Calu3 (cell line): ENCODE measurements around the gene S1PR1. TPM values are rescaled to one million over a fixed set of nuclear protein-coding genes. Genes with fewer than 3 reads are reported as not detected.
"Not testable (repeated sequence)": the region's sequence is repeated elsewhere in the genome, so short reads cannot be mapped to it uniquely, and the experiment has no call there.

ENCODE experiments used
- BruUV-seq: library from RNA; stranded (reverse); fragments of 400-500 nt; replicated peaks from 2 replicates; lab custom pipeline; 2021; lab: Mats Ljungman, UMichigan
- CTCF ChIA-PET: fragments of 300-600 bp; sonication (Branson Sonifier 250); formaldehyde crosslinking; loops from one replicate; lab custom pipeline; 2022; ENCODE audit warnings: antibody characterized with exemption; lab: Charles Lee
- DNase-seq: peaks from one replicate; pipeline ENCODE4 v3.0.0; 2022
- H3K27ac Mint-ChIP-seq: one replicate; pipeline ENCODE4 v1.8.0; 2022; ENCODE audit warnings: mixed read lengths; ENCODE audit not compliant: unreplicated experiment
- H3K27me3 Mint-ChIP-seq: one replicate; pipeline ENCODE4 v1.8.0; 2022; ENCODE audit warnings: mixed read lengths; ENCODE audit not compliant: unreplicated experiment
- H3K36me3 Mint-ChIP-seq: one replicate; pipeline ENCODE4 v1.8.0; 2022; ENCODE audit warnings: mild to moderate bottlenecking, moderate library complexity, mixed read lengths; ENCODE audit not compliant: insufficient read depth, unreplicated experiment
- H3K4me1 Mint-ChIP-seq: one replicate; pipeline ENCODE4 v1.8.0; 2022; ENCODE audit warnings: mild to moderate bottlenecking, low read depth, mixed read lengths; ENCODE audit not compliant: unreplicated experiment
- H3K4me3 Mint-ChIP-seq: one replicate; pipeline ENCODE4 v1.8.0; 2022; ENCODE audit warnings: mild to moderate bottlenecking, low read depth, moderate library complexity, mixed read lengths; ENCODE audit not compliant: unreplicated experiment
- H3K9me3 Mint-ChIP-seq: one replicate; pipeline ENCODE4 v1.8.0; 2022; ENCODE audit warnings: low read depth, mixed read lengths; ENCODE audit not compliant: unreplicated experiment
- intact Hi-C: fragments of 100-400 bp; cut with micrococcal nuclease; formaldehyde crosslinking; loops from one replicate; pipeline ENCODE4 v1.10.0; 2022; ENCODE audit not compliant: unreplicated experiment
- total RNA-seq: library from RNA; stranded (reverse); gene quantifications from 2 replicates; pipeline ENCODE4 v1.2.3, GENCODE V29; 2022
- TF ChIP-seq, protein P1 (sequence below): fragments of 200-600 bp; IDR thresholded peaks from one replicate; pipeline ENCODE4 v1.8.0; 2022; ENCODE audit warnings: antibody characterized with exemption; ENCODE audit not compliant: unreplicated experiment

Gene S1PR1
- total RNA-seq, 1 experiment from 2014 or later: not detected

DNA sequence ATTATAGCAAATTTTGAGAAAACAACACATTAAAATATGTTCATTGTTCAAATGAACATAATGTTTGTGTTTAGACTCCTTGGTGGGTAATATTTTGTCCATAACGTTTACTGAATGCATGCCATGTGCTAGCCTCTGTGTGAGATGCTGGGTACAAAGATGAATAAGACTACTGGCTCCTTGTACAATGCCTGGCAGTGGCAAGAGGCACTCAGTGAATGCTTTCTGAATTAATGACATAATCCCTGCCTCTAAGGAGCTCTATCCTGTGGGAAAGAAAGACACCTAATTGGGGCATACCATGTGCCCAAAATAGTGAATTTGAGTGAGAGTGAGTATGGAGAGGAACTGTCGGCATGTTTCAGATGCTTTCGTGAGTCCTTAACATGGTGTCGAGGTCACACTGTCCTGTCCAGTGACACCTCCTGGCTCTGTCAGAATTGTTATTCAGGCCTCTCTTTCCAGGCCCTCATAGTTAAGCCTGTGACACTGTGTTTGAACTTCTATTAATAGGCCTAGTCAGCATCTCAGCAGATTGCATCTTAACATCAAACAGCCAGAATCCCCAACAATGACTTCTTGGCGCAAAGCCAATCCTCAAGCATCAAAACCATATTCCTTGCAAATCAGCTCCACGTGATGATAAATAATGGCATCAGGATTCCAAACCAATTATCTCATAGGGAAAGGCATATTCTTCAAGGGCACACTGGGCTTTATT lies 32.8 kb upstream of the S1PR1 start:
- no peak for DNase-seq
- H3K36me3 Mint-ChIP-seq: no peaks in the 10 kb centered on the region
- CTCF ChIA-PET: no interaction called here

GRCh38 chr1:101205457-101205856 lies 31.4 kb upstream of the S1PR1 start:
- Mint-ChIP-seq H3K4me1 (no peaks in the 10 kb centered on the region), H3K4me3 (no peak overlapping the region), H3K27me3 (no peaks in the 10 kb centered on the region), H3K27ac (no peak overlapping the region), H3K36me3 (no peaks in the 10 kb centered on the region), H3K9me3 (no peaks in the 10 kb centered on the region)
- no TSS peak for BruUV-seq
- CTCF ChIA-PET: no interaction called here
- no peak for DNase-seq
- intact Hi-C loops: no loop called here
- TF ChIP-seq, protein P1, sequence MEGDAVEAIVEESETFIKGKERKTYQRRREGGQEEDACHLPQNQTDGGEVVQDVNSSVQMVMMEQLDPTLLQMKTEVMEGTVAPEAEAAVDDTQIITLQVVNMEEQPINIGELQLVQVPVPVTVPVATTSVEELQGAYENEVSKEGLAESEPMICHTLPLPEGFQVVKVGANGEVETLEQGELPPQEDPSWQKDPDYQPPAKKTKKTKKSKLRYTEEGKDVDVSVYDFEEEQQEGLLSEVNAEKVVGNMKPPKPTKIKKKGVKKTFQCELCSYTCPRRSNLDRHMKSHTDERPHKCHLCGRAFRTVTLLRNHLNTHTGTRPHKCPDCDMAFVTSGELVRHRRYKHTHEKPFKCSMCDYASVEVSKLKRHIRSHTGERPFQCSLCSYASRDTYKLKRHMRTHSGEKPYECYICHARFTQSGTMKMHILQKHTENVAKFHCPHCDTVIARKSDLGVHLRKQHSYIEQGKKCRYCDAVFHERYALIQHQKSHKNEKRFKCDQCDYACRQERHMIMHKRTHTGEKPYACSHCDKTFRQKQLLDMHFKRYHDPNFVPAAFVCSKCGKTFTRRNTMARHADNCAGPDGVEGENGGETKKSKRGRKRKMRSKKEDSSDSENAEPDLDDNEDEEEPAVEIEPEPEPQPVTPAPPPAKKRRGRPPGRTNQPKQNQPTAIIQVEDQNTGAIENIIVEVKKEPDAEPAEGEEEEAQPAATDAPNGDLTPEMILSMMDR: no peak

More for the DNA sequence above, 32.8 kb upstream of the S1PR1 start:
- BruUV-seq: no TSS peak
- no peak overlapping the region for H3K27ac Mint-ChIP-seq
- no peaks in the 10 kb centered on the region for H3K9me3 Mint-ChIP-seq
- H3K4me3 Mint-ChIP-seq: no peak overlapping the region
- intact Hi-C loops: no loop called here
- H3K4me1 Mint-ChIP-seq: no peaks in the 10 kb centered on the region
- no peaks in the 10 kb centered on the region for H3K27me3 Mint-ChIP-seq
- TF ChIP-seq, protein P1: no peak

DNA sequence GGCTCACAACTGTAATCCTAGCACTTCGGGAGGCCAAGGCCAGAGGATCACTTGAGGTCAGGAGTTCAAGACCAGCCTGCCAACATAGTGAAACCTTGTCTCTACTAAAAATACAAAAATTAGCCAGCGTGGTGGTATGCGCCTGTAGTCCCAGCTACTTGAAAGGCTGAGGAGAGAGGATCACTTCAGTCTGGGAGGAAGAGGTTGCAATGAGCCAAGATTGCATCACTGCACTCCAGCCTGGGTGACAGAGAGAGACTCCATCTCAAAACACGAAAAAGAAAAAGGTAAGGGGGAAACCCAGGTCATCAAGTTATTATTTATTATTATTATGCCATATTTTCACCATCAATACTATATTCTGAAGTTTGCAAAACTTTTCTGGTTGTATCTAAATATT lies 30.7 kb upstream of the S1PR1 start:
- H3K4me1 Mint-ChIP-seq, H3K4me3 Mint-ChIP-seq, intact Hi-C loops, CTCF ChIA-PET, BruUV-seq, H3K36me3 Mint-ChIP-seq, H3K9me3 Mint-ChIP-seq, DNase-seq, H3K27ac Mint-ChIP-seq, H3K27me3 Mint-ChIP-seq: not testable (repeated sequence)

GRCh38 chr1:101207271-101207670 lies 29.5 kb upstream of the S1PR1 start:
- H3K27me3 Mint-ChIP-seq, CTCF ChIA-PET, H3K4me3 Mint-ChIP-seq, DNase-seq, H3K9me3 Mint-ChIP-seq, BruUV-seq, H3K36me3 Mint-ChIP-seq, H3K4me1 Mint-ChIP-seq, intact Hi-C loops, H3K27ac Mint-ChIP-seq: not testable (repeated sequence)

DNA sequence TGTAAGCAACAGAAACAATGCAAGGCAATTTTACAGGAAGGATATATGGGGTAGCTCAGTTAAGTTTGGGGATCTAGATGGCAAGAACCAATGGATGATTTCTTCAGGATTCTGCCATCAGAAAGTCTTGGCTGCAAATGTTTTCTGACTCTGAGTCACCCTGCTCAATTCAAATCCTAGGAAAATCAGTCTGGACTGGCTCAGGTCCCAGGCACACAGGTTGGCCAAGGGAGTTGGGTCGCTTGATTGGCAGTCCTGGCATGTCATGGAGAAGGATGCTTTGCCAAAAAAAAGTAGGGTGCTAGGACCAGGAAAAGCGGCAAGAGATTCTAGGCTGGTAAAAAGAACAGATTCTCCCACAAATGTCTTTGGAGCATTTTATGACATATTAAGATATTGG lies 28.9 kb upstream of the S1PR1 start:
- Mint-ChIP-seq H3K27ac (no peak overlapping the region), H3K4me3 (no peak overlapping the region)
- BruUV-seq: no TSS peak

More for the DNA sequence above, 28.9 kb upstream of the S1PR1 start:
- Mint-ChIP-seq H3K9me3 (no peaks in the 10 kb centered on the region), H3K4me1 (no peaks in the 10 kb centered on the region), H3K27me3 (no peaks in the 10 kb centered on the region), H3K36me3 (no peaks in the 10 kb centered on the region)
- intact Hi-C loops: no loop called here
- TF ChIP-seq, protein P1: no peak
- CTCF ChIA-PET: no interaction called here
- no peak for DNase-seq
